Measurements from ENCODE around the gene C22orf42.

C22orf42 gene

DNA sequence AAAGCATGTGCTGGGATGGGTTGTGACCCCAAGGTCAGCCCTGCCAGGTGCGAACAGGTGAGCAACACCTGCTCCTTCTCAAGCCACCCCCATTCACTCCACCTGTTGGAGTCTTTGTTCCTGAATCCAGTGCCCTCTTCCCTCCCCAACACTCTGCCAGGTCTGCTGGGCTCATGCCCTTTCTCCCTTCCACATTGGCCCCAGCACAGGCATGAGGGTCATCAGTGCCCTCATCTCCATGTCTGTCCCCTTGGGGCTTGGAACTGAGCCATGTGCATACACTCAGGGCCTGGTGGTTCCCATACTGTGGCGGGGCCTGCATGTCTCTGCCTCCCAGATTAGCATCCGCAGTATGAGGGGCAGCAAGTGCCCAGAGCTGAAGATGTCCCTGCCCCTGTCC, 26.7 kb upstream of the C22orf42 start:
- H3K4me2 ChIP-seq (ENCODE audit: low read length), result no peak overlapping the region
- H4K20me1 ChIP-seq (ENCODE audit: insufficient read depth, low read length), result no peaks in the 10 kb centered on the region
- H3K36me3 ChIP-seq (ENCODE audit: insufficient read depth, low read length), result no peaks in the 10 kb centered on the region
- no peak for TF ChIP-seq EZH2 (IDR thresholded peaks at IDR 0.05; ENCODE audit: borderline replicate concordance, low read length)
- TF ChIP-seq, protein P1, sequence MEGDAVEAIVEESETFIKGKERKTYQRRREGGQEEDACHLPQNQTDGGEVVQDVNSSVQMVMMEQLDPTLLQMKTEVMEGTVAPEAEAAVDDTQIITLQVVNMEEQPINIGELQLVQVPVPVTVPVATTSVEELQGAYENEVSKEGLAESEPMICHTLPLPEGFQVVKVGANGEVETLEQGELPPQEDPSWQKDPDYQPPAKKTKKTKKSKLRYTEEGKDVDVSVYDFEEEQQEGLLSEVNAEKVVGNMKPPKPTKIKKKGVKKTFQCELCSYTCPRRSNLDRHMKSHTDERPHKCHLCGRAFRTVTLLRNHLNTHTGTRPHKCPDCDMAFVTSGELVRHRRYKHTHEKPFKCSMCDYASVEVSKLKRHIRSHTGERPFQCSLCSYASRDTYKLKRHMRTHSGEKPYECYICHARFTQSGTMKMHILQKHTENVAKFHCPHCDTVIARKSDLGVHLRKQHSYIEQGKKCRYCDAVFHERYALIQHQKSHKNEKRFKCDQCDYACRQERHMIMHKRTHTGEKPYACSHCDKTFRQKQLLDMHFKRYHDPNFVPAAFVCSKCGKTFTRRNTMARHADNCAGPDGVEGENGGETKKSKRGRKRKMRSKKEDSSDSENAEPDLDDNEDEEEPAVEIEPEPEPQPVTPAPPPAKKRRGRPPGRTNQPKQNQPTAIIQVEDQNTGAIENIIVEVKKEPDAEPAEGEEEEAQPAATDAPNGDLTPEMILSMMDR (IDR thresholded peaks at IDR 0.05; ENCODE audit: low read length), result no peak
- no peak overlapping the region for H3K9ac ChIP-seq (ENCODE audit: low read length)
- no peaks in the 10 kb centered on the region for H3K9me2 ChIP-seq (ENCODE audit: low read depth, low read length)
- H3K9me3 ChIP-seq (ENCODE audit: low read length), result no peaks in the 10 kb centered on the region
- H3K27me3 ChIP-seq (ENCODE audit: insufficient read depth, low read length), result no peaks in the 10 kb centered on the region
- no peaks in the 10 kb centered on the region for H3K79me2 ChIP-seq (ENCODE audit: insufficient read depth, low read length)
- H3F3A ChIP-seq (ENCODE audit: insufficient read depth, low read length), result no peaks in the 10 kb centered on the region
- no peak overlapping the region for H2AFZ ChIP-seq (ENCODE audit: low read length)
- H3K4me3 ChIP-seq (ENCODE audit: low read depth, low read length, poor library complexity, severe bottlenecking), result no peak overlapping the region
- H3K4me1 ChIP-seq (ENCODE audit: insufficient read depth, low read length, severe bottlenecking), result no peaks in the 10 kb centered on the region
- no peak overlapping the region for H3K27ac ChIP-seq (ENCODE audit: low read depth, low read length, poor library complexity, severe bottlenecking)

GRCh38 chr22:32183625-32184024, 24.5 kb upstream of the C22orf42 start:
- no peaks in the 10 kb centered on the region for H3K27me3 ChIP-seq (ENCODE audit: insufficient read depth, low read length)

DNA sequence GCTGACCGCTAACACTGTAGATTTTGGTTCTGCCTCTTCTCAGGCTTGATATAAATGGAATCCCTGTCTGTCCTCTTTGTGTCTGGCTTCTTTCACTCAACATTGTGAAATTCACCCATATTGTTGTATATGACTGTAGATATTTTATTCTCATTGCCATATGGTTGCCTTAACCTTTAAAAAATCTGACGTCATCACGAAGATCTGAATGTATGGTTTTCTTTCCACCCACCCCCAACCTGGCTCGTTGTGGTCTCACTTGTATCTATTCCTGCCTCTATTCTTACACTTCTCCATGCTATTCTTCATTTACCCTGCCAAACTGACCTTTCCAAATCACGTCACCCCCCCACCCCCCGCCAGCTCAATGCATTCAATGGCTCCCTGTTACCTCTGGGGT, 21.9 kb upstream of the C22orf42 start:
- H3K4me3 ChIP-seq (ENCODE audit: low read depth, low read length, poor library complexity, severe bottlenecking), result no peak overlapping the region
- H4K20me1 ChIP-seq (ENCODE audit: insufficient read depth, low read length), result no peaks in the 10 kb centered on the region
- no peaks in the 10 kb centered on the region for H3K4me1 ChIP-seq (ENCODE audit: insufficient read depth, low read length, severe bottlenecking)
- no peaks in the 10 kb centered on the region for H3K27me3 ChIP-seq (ENCODE audit: insufficient read depth, low read length)
- no peak for TF ChIP-seq EZH2 (IDR thresholded peaks at IDR 0.05; ENCODE audit: borderline replicate concordance, low read length)
- TF ChIP-seq, protein P1 (IDR thresholded peaks at IDR 0.05; ENCODE audit: low read length), result no peak
- no peak overlapping the region for H3K4me2 ChIP-seq (ENCODE audit: low read length)
- H3K36me3 ChIP-seq (ENCODE audit: insufficient read depth, low read length), result no peaks in the 10 kb centered on the region
- H3K79me2 ChIP-seq (ENCODE audit: insufficient read depth, low read length), result no peaks in the 10 kb centered on the region
- no peak overlapping the region for H2AFZ ChIP-seq (ENCODE audit: low read length)
- no peak overlapping the region for H3K9ac ChIP-seq (ENCODE audit: low read length)
- no peaks in the 10 kb centered on the region for H3K9me2 ChIP-seq (ENCODE audit: low read depth, low read length)
- H3K9me3 ChIP-seq (ENCODE audit: low read length), result no peaks in the 10 kb centered on the region
- no peaks in the 10 kb centered on the region for H3F3A ChIP-seq (ENCODE audit: insufficient read depth, low read length)
- no peak overlapping the region for H3K27ac ChIP-seq (ENCODE audit: low read depth, low read length, poor library complexity, severe bottlenecking)

More at GRCh38 chr22:32183625-32184024, 24.5 kb upstream of the C22orf42 start:
- Histone ChIP-seq H3K27ac (ENCODE audit: low read depth, low read length, poor library complexity, severe bottlenecking) (no peak overlapping the region), H3K4me2 (ENCODE audit: low read length) (no peak overlapping the region), H3K9me3 (ENCODE audit: low read length) (no peaks in the 10 kb centered on the region), H4K20me1 (ENCODE audit: insufficient read depth, low read length) (no peaks in the 10 kb centered on the region), H3K9me2 (ENCODE audit: low read depth, low read length) (no peaks in the 10 kb centered on the region), H2AFZ (ENCODE audit: low read length) (no peak overlapping the region), H3K79me2 (ENCODE audit: insufficient read depth, low read length) (no peaks in the 10 kb centered on the region), H3F3A (ENCODE audit: insufficient read depth, low read length) (no peaks in the 10 kb centered on the region), H3K36me3 (ENCODE audit: insufficient read depth, low read length) (no peaks in the 10 kb centered on the region), H3K4me1 (ENCODE audit: insufficient read depth, low read length, severe bottlenecking) (no peaks in the 10 kb centered on the region), H3K4me3 (ENCODE audit: low read depth, low read length, poor library complexity, severe bottlenecking) (no peak overlapping the region), H3K9ac (ENCODE audit: low read length) (no peak overlapping the region)
- no peak for TF ChIP-seq EZH2 (IDR thresholded peaks at IDR 0.05; ENCODE audit: borderline replicate concordance, low read length)
- TF ChIP-seq, protein P1 (IDR thresholded peaks at IDR 0.05; ENCODE audit: low read length), result no peak
